T-cell (primary cell): ENCODE data around the gene EPHA2. TPM values are rescaled to one million over a fixed set of nuclear protein-coding genes. Genes with fewer than 3 reads are reported as not detected.

ENCODE experiments used
- ATAC-seq, 4 experiments: fragments of 200-7000 bp in 3 of 4; fragments of 150-1000 bp in 1 of 4; cut with Tn5 transposase; replicated peaks in 1 of 4; 1 replicate in 3 of 4; 2 replicates in 1 of 4; pipeline ENCODE4 v1.10.0; 2021; ENCODE audit warnings: moderate library complexity in 3 of 4, mild to moderate bottlenecking in 2 of 4, moderate number of reproducible peaks in 1 of 4
- CTCF ChIA-PET, 2 donors: fragments of 300-600 bp; sonication (Branson Sonifier 250); formaldehyde crosslinking; loops; one replicate each; lab custom pipeline; 2022; ENCODE audit warnings: antibody characterized with exemption in 2 of 2; lab: Charles Lee
- POLR2A ChIA-PET, 2 donors: fragments of 300-600 bp; sonication (Branson Sonifier 250); formaldehyde crosslinking; loops; one replicate each; lab custom pipeline; 2022; ENCODE audit warnings: antibody characterized with exemption in 2 of 2; lab: Charles Lee
- DNase-seq, 35 experiments: peaks; one replicate each; pipeline versions ENCODE4 v3.0.0 to v3.0.0-alpha.2; 2013 to 2023
- H3K27ac ChIP-seq: one replicate; pipeline ENCODE4 v1.5.1; 2013; ENCODE audit warnings: low read length
- H3K27me3 ChIP-seq, 2 experiments: replicated peaks in 1 of 2; 1 replicate in 1 of 2; 2 replicates in 1 of 2; pipeline versions ENCODE4 v1.6.1 to v1.7.0; 2013; ENCODE audit warnings: low read length in 1 of 2, mixed read lengths in 1 of 2; ENCODE audit not compliant: control insufficient read depth in 2 of 2, insufficient read depth in 2 of 2; ENCODE audit errors: extremely low read depth in 1 of 2
- H3K36me3 ChIP-seq, 2 donors: 1 replicate in 1 of 2; 2 replicates in 1 of 2; pipeline versions ENCODE4 v1.6.1 to v1.7.0; 2013; ENCODE audit warnings: low read length in 1 of 2; ENCODE audit not compliant: control insufficient read depth in 2 of 2, insufficient read depth in 1 of 2; ENCODE audit errors: extremely low read depth in 1 of 2
- H3K4me1 ChIP-seq, 2 experiments: 1 replicate in 1 of 2; 2 replicates in 1 of 2; pipeline versions ENCODE4 v1.6.1 to v1.7.0; 2013; ENCODE audit warnings: low read length in 2 of 2, mixed read lengths in 1 of 2; ENCODE audit not compliant: insufficient read depth in 2 of 2, control insufficient read depth in 1 of 2; ENCODE audit errors: extremely low read depth in 1 of 2
- H3K4me3 ChIP-seq, 2 donors: 1 replicate in 1 of 2; 2 replicates in 1 of 2; pipeline versions ENCODE4 v1.5.1 to v1.7.0; 2013; ENCODE audit warnings: mild to moderate bottlenecking in 2 of 2, low read length in 1 of 2, moderate library complexity in 1 of 2; ENCODE audit not compliant: control insufficient read depth in 1 of 2; ENCODE audit errors: extremely low read depth in 1 of 2
- H3K9me3 ChIP-seq: 2 replicates; pipeline ENCODE4 v1.7.0; 2013
- H3K27ac Mint-ChIP-seq, 2 donors: one replicate each; pipeline ENCODE4 v1.8.0; 2020 to 2021; ENCODE audit warnings: mild to moderate bottlenecking in 2 of 2, mixed read lengths in 2 of 2
- H3K27me3 Mint-ChIP-seq, 2 donors: one replicate each; pipeline ENCODE4 v1.8.0; 2021 to 2022; ENCODE audit warnings: mixed read lengths in 2 of 2
- H3K36me3 Mint-ChIP-seq: one replicate; pipeline ENCODE4 v1.8.0; 2021; ENCODE audit warnings: mixed read lengths
- H3K4me1 Mint-ChIP-seq, 3 donors: one replicate each; pipeline ENCODE4 v1.8.0; 2020 to 2022; ENCODE audit warnings: mixed read lengths in 3 of 3, mild to moderate bottlenecking in 1 of 3
- H3K4me3 Mint-ChIP-seq, 3 donors: one replicate each; pipeline ENCODE4 v1.8.0; 2020 to 2022; ENCODE audit warnings: mild to moderate bottlenecking in 3 of 3, mixed read lengths in 3 of 3, moderate library complexity in 3 of 3
- H3K9me3 Mint-ChIP-seq, 3 donors: one replicate each; pipeline ENCODE4 v1.8.0; 2020 to 2022; ENCODE audit warnings: mixed read lengths in 3 of 3
- WGBS: methylation state at CpG from one replicate; pipeline ENCODE4 v1.1.5; 2013; ENCODE audit warnings: missing lambda C conversion rate; ENCODE audit not compliant: insufficient coverage; 5-methylcytosine and 5-hydroxymethylcytosine counted together
- total RNA-seq, 35 experiments: library from RNA in 6 of 35; stranded (reverse) in 6 of 35; fragments of 120-200 nt in 1 of 35; gene quantifications; one replicate each; pipeline versions ENCODE4 v1.2.1 to v1.2.4 and lab custom pipeline; 2013 to 2026

The EPHA2 gene
- total RNA-seq, 5 donors from 2014 or later (not counting 1 experiment from before 2014, with no cell fraction given) = 0.19 to 0.66 (median 0.41) TPM; not detected in 1

GRCh38 chr1:16195518-16195905 lies 39.6 kb upstream of the EPHA2 start:
- H3K4me3 ChIP-seq = no peak overlapping the region
- DNase-seq (no peak), ATAC-seq (no peak)
- no peak overlapping the region for H3K27ac Mint-ChIP-seq
- H3K4me3 Mint-ChIP-seq = no peak overlapping the region
- H3K27me3 ChIP-seq = peaks cover 0 to 10% of the 10 kb centered on the region in 2 experiments
- no peaks in the 10 kb centered on the region for H3K9me3 Mint-ChIP-seq
- 75% methylated on average over 3 of the region's 7 CpGs for WGBS
- H3K27ac ChIP-seq = no peak overlapping the region
- peaks cover 4 to 8% of the 10 kb centered on the region in 2 donors for H3K36me3 ChIP-seq
- CTCF ChIA-PET = no interaction called here
- H3K4me1 Mint-ChIP-seq = peaks cover 0 to 4% (median 0%) of the 10 kb centered on the region in 3 donors
- H3K9me3 ChIP-seq = no peaks in the 10 kb centered on the region
- POLR2A ChIA-PET = no interaction called here
- H3K4me1 ChIP-seq = no peaks in the 10 kb centered on the region
- peaks cover 11% of the 10 kb centered on the region for H3K36me3 Mint-ChIP-seq
- H3K27me3 Mint-ChIP-seq = peaks cover 0 to 4% of the 10 kb centered on the region in 2 donors

GRCh38 chr1:16191916-16192546 lies 36.2 kb upstream of the EPHA2 start:
- Mint-ChIP-seq H3K36me3 (peaks cover 4% of the 10 kb centered on the region), H3K27me3 (peaks cover 10% of the 10 kb centered on the region in 2 donors), H3K4me3 (no peak overlapping the region), H3K9me3 (no peaks in the 10 kb centered on the region), H3K4me1 (peaks cover 0 to 5% (median 4%) of the 10 kb centered on the region in 3 donors), H3K27ac (no peak overlapping the region)
- no peaks in the 10 kb centered on the region for H3K9me3 ChIP-seq
- no peak overlapping the region for H3K27ac ChIP-seq
- POLR2A ChIA-PET = no interaction called here
- WGBS = 85% methylated on average over 3 of the region's 6 CpGs
- DNase-seq = no peak
- H3K36me3 ChIP-seq = no peaks in the 10 kb centered on the region
- no peak for ATAC-seq
- H3K4me1 ChIP-seq = peaks cover 0 to 7% of the 10 kb centered on the region in 2 experiments
- CTCF ChIA-PET = no interaction called here
- no peak overlapping the region for H3K4me3 ChIP-seq
- peaks cover 0 to 36% of the 10 kb centered on the region in 2 experiments for H3K27me3 ChIP-seq

GRCh38 chr1:16191309-16191708 lies 35.4 kb upstream of the EPHA2 start:
- ATAC-seq (no peak), DNase-seq (no peak)
- Histone ChIP-seq H3K27ac (no peak overlapping the region), H3K4me3 (no peak overlapping the region), H3K27me3 (peaks cover 0 to 36% of the 10 kb centered on the region in 2 experiments), H3K9me3 (no peaks in the 10 kb centered on the region), H3K36me3 (no peaks in the 10 kb centered on the region), H3K4me1 (peaks cover 0 to 7% of the 10 kb centered on the region in 2 experiments)
- CTCF ChIA-PET = interaction anchor here in 1 of 2 donors (0.8 kb wide), 1 partner anchor 112 kb away, joined by 3 read pairs; no protein-coding TSS in a partner anchor
- no peak overlapping the region for H3K27ac Mint-ChIP-seq
- H3K9me3 Mint-ChIP-seq = no peaks in the 10 kb centered on the region
- POLR2A ChIA-PET = interaction anchor here in 1 of 2 donors (0.7 kb wide), 1 partner anchor 31 kb away, joined by 8 read pairs; no protein-coding TSS in a partner anchor
- no CpG with 5 or more reads among the region's 1 CpG for WGBS
- no peak overlapping the region for H3K4me3 Mint-ChIP-seq
- peaks cover under 1% of the 10 kb centered on the region for H3K36me3 Mint-ChIP-seq
- peaks cover 0 to 5% (median 4%) of the 10 kb centered on the region in 3 donors for H3K4me1 Mint-ChIP-seq
- peaks cover 10% of the 10 kb centered on the region in 2 donors for H3K27me3 Mint-ChIP-seq

- H3K9me3 Mint-ChIP-seq = no peaks in the 10 kb centered on the region
- H3K4me3 ChIP-seq = no peak overlapping the region
- peaks cover 0 to 7% of the 10 kb centered on the region in 2 experiments for H3K4me1 ChIP-seq
- H3K27ac Mint-ChIP-seq = no peak overlapping the region
- DNase-seq (no peak), ATAC-seq (no peak)
- H3K36me3 ChIP-seq = no peaks in the 10 kb centered on the region
- H3K9me3 ChIP-seq = no peaks in the 10 kb centered on the region
- CTCF ChIA-PET = interaction anchor here (0.7 to 4.2 kb wide), 3 partner anchors 9 to 111 kb away, joined by 3 to 44 read pairs (median 7); no protein-coding TSS in a partner anchor
- H3K4me3 Mint-ChIP-seq = no peak overlapping the region
- H3K27me3 ChIP-seq = peaks cover 0 to 36% of the 10 kb centered on the region in 2 experiments
- H3K36me3 Mint-ChIP-seq = no peaks in the 10 kb centered on the region
- POLR2A ChIA-PET = interaction anchor here in 1 of 2 donors (0.6 kb wide), 1 partner anchor 131 kb away, joined by 3 read pairs; no protein-coding TSS in a partner anchor
- peaks cover 10% of the 10 kb centered on the region in 2 donors for H3K27me3 Mint-ChIP-seq
- WGBS = 80% methylated on average over 7 of the region's 9 CpGs
- peaks cover 0 to 5% (median 4%) of the 10 kb centered on the region in 3 donors for H3K4me1 Mint-ChIP-seq
- H3K27ac ChIP-seq = no peak overlapping the region
These were observed 34.2 kb upstream of the EPHA2 start for GRCh38 chr1:16189921-16190621.

- no peak for DNase-seq
- Histone ChIP-seq H3K36me3 (no peaks in the 10 kb centered on the region), H3K27me3 (peaks cover 0 to 36% of the 10 kb centered on the region in 2 experiments), H3K27ac (no peak overlapping the region), H3K4me3 (no peak overlapping the region), H3K9me3 (no peaks in the 10 kb centered on the region), H3K4me1 (peaks cover 0 to 7% of the 10 kb centered on the region in 2 experiments)
- Mint-ChIP-seq H3K9me3 (no peaks in the 10 kb centered on the region), H3K27ac (no peak overlapping the region), H3K27me3 (peaks cover 10% of the 10 kb centered on the region in 2 donors), H3K36me3 (no peaks in the 10 kb centered on the region), H3K4me3 (no peak overlapping the region), H3K4me1 (peaks cover 0 to 5% (median 4%) of the 10 kb centered on the region in 3 donors)
- ATAC-seq = no peak
- 65% methylated on average over 5 of the region's 6 CpGs for WGBS
- POLR2A ChIA-PET = no interaction called here
- CTCF ChIA-PET = interaction anchor here (0.9 to 4.2 kb wide), 2 partner anchors 110 to 111 kb away, joined by 3 to 44 read pairs; no protein-coding TSS in a partner anchor
These were observed 33.1 kb upstream of the EPHA2 start for GRCh38 chr1:16189003-16189402.

- DNase-seq = peak; percentile 31 to 88 (median 69)
- Mint-ChIP-seq H3K4me3 (no peak overlapping the region), H3K4me1 (peaks cover 0 to 5% (median 4%) of the 10 kb centered on the region in 3 donors), H3K27ac (no peak overlapping the region), H3K9me3 (no peaks in the 10 kb centered on the region), H3K27me3 (peaks cover 10% of the 10 kb centered on the region in 2 donors), H3K36me3 (no peaks in the 10 kb centered on the region)
- ChIA-PET POLR2A (no interaction called here), CTCF (interaction anchor here (0.9 to 4.2 kb wide), 3 partner anchors 107 to 110 kb away, joined by 3 to 44 read pairs (median 5); no protein-coding TSS in a partner anchor)
- Histone ChIP-seq H3K27me3 (peaks cover 0 to 36% of the 10 kb centered on the region in 2 experiments), H3K4me1 (peaks cover 0 to 7% of the 10 kb centered on the region in 2 experiments), H3K36me3 (no peaks in the 10 kb centered on the region), H3K4me3 (no peak overlapping the region), H3K27ac (no peak overlapping the region), H3K9me3 (no peaks in the 10 kb centered on the region)
- peak; percentile 78 to 96 (median 82) for ATAC-seq
- 17% methylated on average over 5 of the region's 15 CpGs for WGBS
These were observed 32.0 kb upstream of the EPHA2 start for GRCh38 chr1:16187748-16188401.
